PFSK-1 (cell line): ENCODE measurements around the gene C6orf132.

Experiments
- FOXP2 ChIP-seq: optimal IDR thresholded peaks from 2 replicates; pipeline ENCODE3; 2011; ENCODE audit warnings: borderline replicate concordance, control low read depth, inconsistent platforms; ENCODE audit not compliant: insufficient read depth; ENCODE audit errors: extremely low read length, extremely low read depth
- POLR2AphosphoS5 ChIP-seq: IDR thresholded peaks from 2 replicates; pipeline ENCODE4 v1.6.1; 2012; ENCODE audit warnings: low read depth, mild to moderate bottlenecking, control low read depth, low read length, moderate library complexity
- REST ChIP-seq, 2 experiments: IDR thresholded peaks; 2 replicates each; pipeline versions ENCODE4 v1.6.1 to v1.8.0; 2011 to 2012; ENCODE audit warnings: low read depth in 2 of 2, low read length in 2 of 2, control low read depth in 1 of 2, inconsistent platforms in 1 of 2, mild to moderate bottlenecking in 1 of 2, moderate library complexity in 1 of 2; ENCODE audit not compliant: insufficient read depth in 1 of 2
- SIN3A ChIP-seq: IDR thresholded peaks from 2 replicates; pipeline ENCODE4 v1.6.1; 2012; ENCODE audit warnings: mild to moderate bottlenecking, low read length, moderate library complexity, borderline replicate concordance; ENCODE audit not compliant: insufficient read depth
- TAF1 ChIP-seq: IDR thresholded peaks from 2 replicates; pipeline ENCODE4 v1.6.1; 2012; ENCODE audit warnings: low read length, control low read depth, borderline replicate concordance; ENCODE audit not compliant: insufficient read depth

C6orf132 gene

GRCh38 chr6:42156638-42157037 lies 14.2 kb upstream of the C6orf132 start:
- TF ChIP-seq TAF1: no peak
- no peak for TF ChIP-seq POLR2AphosphoS5
- no peak for TF ChIP-seq FOXP2
- no peak for TF ChIP-seq SIN3A
- no peak for TF ChIP-seq REST (IDR thresholded peaks at IDR 0.05; ENCODE audit: insufficient read depth in 1 of 2, low read depth in 2 of 2, low read length in 2 of 2)

GRCh38 chr6:42155293-42155692 lies 12.9 kb upstream of the C6orf132 start:
- TF ChIP-seq SIN3A (no peak), FOXP2 (no peak), REST (IDR thresholded peaks at IDR 0.05; ENCODE audit: insufficient read depth in 1 of 2, low read depth in 2 of 2, low read length in 2 of 2) (no peak), TAF1 (no peak), POLR2AphosphoS5 (no peak)

- no peak for TF ChIP-seq FOXP2
- TF ChIP-seq POLR2AphosphoS5: no peak
- TF ChIP-seq REST (IDR thresholded peaks at IDR 0.05; ENCODE audit: insufficient read depth in 1 of 2, low read depth in 2 of 2, low read length in 2 of 2): no peak
Measured at GRCh38 chr6:42154461-42155209, 12.2 kb upstream of the C6orf132 start.

GRCh38 chr6:42153921-42154320 lies 11.5 kb upstream of the C6orf132 start:
- TF ChIP-seq SIN3A: no peak
- TF ChIP-seq FOXP2: no peak
- no peak for TF ChIP-seq REST (IDR thresholded peaks at IDR 0.05; ENCODE audit: insufficient read depth in 1 of 2, low read depth in 2 of 2, low read length in 2 of 2)

- TF ChIP-seq TAF1 (no peak), REST (IDR thresholded peaks at IDR 0.05; ENCODE audit: insufficient read depth in 1 of 2, low read depth in 2 of 2, low read length in 2 of 2) (no peak), POLR2AphosphoS5 (no peak), SIN3A (no peak), FOXP2 (no peak)
Measured at GRCh38 chr6:42152024-42152423, 9.6 kb upstream of the C6orf132 start.
